Measurements from ENCODE around the gene RIMBP2. TPM values are rescaled to one million over a fixed set of nuclear protein-coding genes. Genes with fewer than 3 reads are reported as not detected.

Gene RIMBP2
- total RNA-seq, 4 donors from 2014 or later = 0.29 to 8.2 (median 5.6) TPM

- no peak overlapping the region for H3K27ac ChIP-seq
- no peaks in the 10 kb centered on the region for H3K9me3 ChIP-seq
- H3K4me3 ChIP-seq = no peak overlapping the region
- intact Hi-C loops (cut with DNase I; ENCODE audit: low total_unique reads) = no loop called here
- H3K27me3 ChIP-seq = no peaks in the 10 kb centered on the region
- DNase-seq = no peak
- TF ChIP-seq POLR2A (IDR thresholded peaks at IDR 0.05) = no peak
- no peak for TF ChIP-seq CTCF (IDR thresholded peaks at IDR 0.05)
- H3K36me3 ChIP-seq = no peaks in the 10 kb centered on the region
- H3K4me1 ChIP-seq = no peaks in the 10 kb centered on the region
These were observed 264.8 kb downstream of the RIMBP2 start for GRCh38 chr12:130451001-130451930.

- Histone ChIP-seq H3K27ac (no peak overlapping the region), H3K27me3 (no peaks in the 10 kb centered on the region), H3K4me1 (no peaks in the 10 kb centered on the region), H3K4me3 (no peak overlapping the region), H3K36me3 (no peaks in the 10 kb centered on the region), H3K9me3 (no peaks in the 10 kb centered on the region)
- no peak for TF ChIP-seq CTCF (IDR thresholded peaks at IDR 0.05)
- TF ChIP-seq POLR2A (IDR thresholded peaks at IDR 0.05) = no peak
- intact Hi-C loops (cut with DNase I; ENCODE audit: low total_unique reads) = no loop called here
- no peak for DNase-seq
These were observed 266.8 kb downstream of the RIMBP2 start for GRCh38 chr12:130449291-130449690.

- Histone ChIP-seq H3K27ac (no peak overlapping the region), H3K27me3 (no peaks in the 10 kb centered on the region), H3K4me1 (no peaks in the 10 kb centered on the region), H3K4me3 (no peak overlapping the region), H3K9me3 (no peaks in the 10 kb centered on the region), H3K36me3 (no peaks in the 10 kb centered on the region)
- no peak for TF ChIP-seq CTCF (IDR thresholded peaks at IDR 0.05)
- TF ChIP-seq POLR2A (IDR thresholded peaks at IDR 0.05) = no peak
- no peak for DNase-seq
- intact Hi-C loops (cut with DNase I; ENCODE audit: low total_unique reads) = no loop called here
These were observed 267.9 kb downstream of the RIMBP2 start for GRCh38 chr12:130448044-130448821.

- H3K4me1 ChIP-seq = no peaks in the 10 kb centered on the region
- DNase-seq = no peak
- H3K27ac ChIP-seq = no peak overlapping the region
- H3K36me3 ChIP-seq = no peaks in the 10 kb centered on the region
- H3K9me3 ChIP-seq = no peaks in the 10 kb centered on the region
- H3K4me3 ChIP-seq = no peak overlapping the region
- intact Hi-C loops (cut with DNase I; ENCODE audit: low total_unique reads) = no loop called here
- TF ChIP-seq POLR2A (IDR thresholded peaks at IDR 0.05) (no peak), CTCF (IDR thresholded peaks at IDR 0.05) (no peak)
- no peaks in the 10 kb centered on the region for H3K27me3 ChIP-seq
These were observed 268.5 kb downstream of the RIMBP2 start for GRCh38 chr12:130447655-130447965.

Measured in uterus (tissue), 4 donors.